Suprapubic skin (tissue), 4 donors: ENCODE data around the gene GSG1L. TPM values are rescaled to one million over a fixed set of nuclear protein-coding genes. Genes with fewer than 3 reads are reported as not detected.

Source experiments
- DNase-seq, 2 donors: peaks; one replicate each; pipeline ENCODE4 v3.0.0-alpha.2; 2019; ENCODE audit warnings: low spot score in 2 of 2
- H3K27ac ChIP-seq: fragments of 200-600 bp; sonication (generic); one replicate; pipeline ENCODE4 v1.5.1; 2019
- H3K27me3 ChIP-seq: fragments of 200-600 bp; sonication (generic); one replicate; pipeline ENCODE4 v1.5.1; 2019
- H3K36me3 ChIP-seq: fragments of 200-600 bp; sonication (generic); one replicate; pipeline ENCODE4 v1.5.1; 2019
- H3K4me1 ChIP-seq: fragments of 200-600 bp; sonication (generic); one replicate; pipeline ENCODE4 v1.5.1; 2019
- H3K4me3 ChIP-seq: fragments of 200-600 bp; sonication (generic); one replicate; pipeline ENCODE4 v1.5.1; 2019; ENCODE audit warnings: mild to moderate bottlenecking
- H3K9me3 ChIP-seq: fragments of 200-600 bp; sonication (generic); one replicate; pipeline ENCODE4 v1.5.1; 2019
- EP300 ChIP-seq: sonication (generic); formaldehyde crosslinking; IDR thresholded peaks from one replicate; pipeline ENCODE4 v1.6.1; 2017; ENCODE audit warnings: antibody characterized with exemption
- POLR2A ChIP-seq, 2 donors: fragments of 450-650 bp; IDR thresholded peaks; one replicate each; pipeline ENCODE4 v1.6.1; 2017; ENCODE audit warnings: antibody characterized with exemption in 2 of 2, mild to moderate bottlenecking in 2 of 2, moderate library complexity in 2 of 2
- POLR2AphosphoS5 ChIP-seq, 3 donors: sonication (generic); formaldehyde crosslinking; IDR thresholded peaks; one replicate each; pipeline ENCODE4 v1.6.1; 2017; ENCODE audit warnings: antibody characterized with exemption in 3 of 3
- WGBS: methylation state at CpG from one replicate; pipeline ENCODE4 v1.1.5; 2018; 5-methylcytosine and 5-hydroxymethylcytosine counted together
- total RNA-seq, 4 donors: library from RNA; depleted of rRNA; stranded (reverse); fragments of >200 nt; gene quantifications; one replicate each; pipeline ENCODE4 v1.1.0, GENCODE V29; 2016
- TF ChIP-seq, protein P1 (sequence below), 2 donors: fragments of 200-600 bp in 1 of 2; fragments of 450-650 bp in 1 of 2; sonication (generic) in 1 of 2; IDR thresholded peaks; one replicate each; pipeline ENCODE4 v1.5.1; 2016 to 2019; ENCODE audit warnings: antibody characterized with exemption in 2 of 2, mild to moderate bottlenecking in 1 of 2, moderate library complexity in 1 of 2

The GSG1L gene
- total RNA-seq, 4 donors from 2014 or later: 0.64 to 1.7 TPM; not detected in 2

DNA sequence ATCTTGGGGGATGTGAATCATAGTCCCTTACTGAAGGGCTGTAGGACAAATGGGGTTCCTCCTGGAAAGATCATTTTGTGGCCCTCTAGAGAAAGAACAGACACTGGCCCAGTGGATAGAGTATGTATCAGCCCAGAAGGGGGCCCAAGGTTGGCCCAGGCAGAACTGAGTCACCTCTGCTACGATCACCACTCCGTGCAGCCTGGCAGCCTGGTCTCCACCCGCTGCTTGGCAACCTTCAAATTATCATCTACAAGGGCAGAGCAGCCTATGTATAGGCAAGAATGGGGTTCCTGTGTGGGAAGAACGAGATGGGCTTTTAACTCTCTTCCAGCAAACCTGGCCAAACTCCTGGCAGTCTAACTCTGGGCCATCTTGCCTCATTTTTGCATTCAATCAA is 61.9 kb downstream of the GSG1L start:
- no peak overlapping the region for H3K4me3 ChIP-seq
- H3K4me1 ChIP-seq: no peaks in the 10 kb centered on the region
- whole genome bisulfite sequencing: 48% methylated on average over 4 of the region's 4 CpGs
- TF ChIP-seq, protein P1, sequence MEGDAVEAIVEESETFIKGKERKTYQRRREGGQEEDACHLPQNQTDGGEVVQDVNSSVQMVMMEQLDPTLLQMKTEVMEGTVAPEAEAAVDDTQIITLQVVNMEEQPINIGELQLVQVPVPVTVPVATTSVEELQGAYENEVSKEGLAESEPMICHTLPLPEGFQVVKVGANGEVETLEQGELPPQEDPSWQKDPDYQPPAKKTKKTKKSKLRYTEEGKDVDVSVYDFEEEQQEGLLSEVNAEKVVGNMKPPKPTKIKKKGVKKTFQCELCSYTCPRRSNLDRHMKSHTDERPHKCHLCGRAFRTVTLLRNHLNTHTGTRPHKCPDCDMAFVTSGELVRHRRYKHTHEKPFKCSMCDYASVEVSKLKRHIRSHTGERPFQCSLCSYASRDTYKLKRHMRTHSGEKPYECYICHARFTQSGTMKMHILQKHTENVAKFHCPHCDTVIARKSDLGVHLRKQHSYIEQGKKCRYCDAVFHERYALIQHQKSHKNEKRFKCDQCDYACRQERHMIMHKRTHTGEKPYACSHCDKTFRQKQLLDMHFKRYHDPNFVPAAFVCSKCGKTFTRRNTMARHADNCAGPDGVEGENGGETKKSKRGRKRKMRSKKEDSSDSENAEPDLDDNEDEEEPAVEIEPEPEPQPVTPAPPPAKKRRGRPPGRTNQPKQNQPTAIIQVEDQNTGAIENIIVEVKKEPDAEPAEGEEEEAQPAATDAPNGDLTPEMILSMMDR (IDR thresholded peaks at IDR 0.05): no peak
- no peak for TF ChIP-seq POLR2A (IDR thresholded peaks at IDR 0.05)
- no peak for TF ChIP-seq POLR2AphosphoS5 (IDR thresholded peaks at IDR 0.05)
- no peak for TF ChIP-seq EP300
- no peak for DNase-seq
- H3K27ac ChIP-seq: no peak overlapping the region
- H3K36me3 ChIP-seq: no peaks in the 10 kb centered on the region
- H3K27me3 ChIP-seq: no peaks in the 10 kb centered on the region
- no peaks in the 10 kb centered on the region for H3K9me3 ChIP-seq

DNA sequence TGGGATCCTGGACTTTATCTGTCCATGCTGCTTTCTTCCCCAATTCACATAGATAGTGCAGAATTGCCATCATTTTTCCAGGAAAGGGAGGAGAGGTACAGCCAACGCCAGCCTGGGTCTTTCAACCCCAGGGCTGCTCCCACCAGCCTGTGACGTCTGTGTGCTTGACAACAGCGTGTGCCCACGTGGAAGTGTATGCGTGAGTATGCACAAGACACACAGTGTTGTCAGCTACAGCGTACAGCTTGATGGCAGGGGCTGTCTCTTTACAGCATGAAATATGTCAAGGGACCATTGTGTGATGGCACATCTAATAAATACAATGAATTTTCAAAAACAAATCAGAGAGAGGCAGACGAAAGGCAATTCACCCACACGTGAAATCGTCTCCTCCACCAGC is 62.3 kb downstream of the GSG1L start:
- 77% methylated on average over 9 of the region's 9 CpGs for WGBS
- Histone ChIP-seq H3K36me3 (no peaks in the 10 kb centered on the region), H3K4me3 (no peak overlapping the region), H3K27ac (no peak overlapping the region), H3K27me3 (no peaks in the 10 kb centered on the region), H3K4me1 (no peaks in the 10 kb centered on the region), H3K9me3 (no peaks in the 10 kb centered on the region)
- no peak for DNase-seq
- TF ChIP-seq EP300 (no peak), POLR2AphosphoS5 (IDR thresholded peaks at IDR 0.05) (no peak), POLR2A (IDR thresholded peaks at IDR 0.05) (no peak)
- TF ChIP-seq, protein P1 (IDR thresholded peaks at IDR 0.05): no peak

DNA sequence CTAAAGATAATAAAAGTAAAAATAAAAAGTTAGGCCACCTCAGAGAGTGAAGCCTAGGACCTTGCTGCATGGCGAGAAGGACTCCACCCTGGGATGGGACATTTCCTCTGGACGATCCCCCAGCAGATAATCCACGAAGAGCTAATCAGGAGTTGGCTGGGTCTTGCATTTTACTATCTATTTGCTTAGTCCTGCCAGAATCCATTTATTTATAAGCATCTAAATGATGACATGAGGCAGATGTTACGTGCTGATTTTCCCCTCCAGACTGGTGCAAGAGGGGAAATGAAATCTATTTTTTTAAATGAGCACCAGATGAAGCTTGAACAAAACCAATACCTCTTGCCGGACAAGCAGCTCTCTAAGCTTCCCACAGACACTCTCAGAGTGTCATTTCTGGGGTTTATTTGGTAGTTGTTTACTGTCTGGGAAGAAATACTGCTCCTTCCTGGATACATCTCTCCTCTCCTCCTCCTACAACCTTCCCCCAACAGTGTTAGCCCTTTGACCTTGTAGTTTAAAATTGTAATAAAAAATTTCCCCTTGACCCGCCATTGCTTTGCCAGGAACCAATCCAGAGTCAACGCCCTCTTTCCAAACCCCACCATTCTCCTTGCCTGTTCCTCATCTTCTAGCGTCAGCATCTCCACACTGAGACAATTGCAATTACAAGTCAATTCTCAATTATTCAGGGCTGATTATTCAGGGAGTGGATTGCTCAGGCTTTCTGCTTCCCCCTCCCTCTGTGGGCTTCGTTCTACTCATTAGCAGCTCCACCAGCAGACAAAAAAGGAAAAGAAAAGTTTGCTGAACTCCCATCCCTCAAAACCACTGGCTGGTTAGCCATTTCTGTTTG is 63.0 kb downstream of the GSG1L start:
- no peak for TF ChIP-seq POLR2A (IDR thresholded peaks at IDR 0.05)
- no peak for TF ChIP-seq EP300
- TF ChIP-seq, protein P1 (IDR thresholded peaks at IDR 0.05): no peak
- TF ChIP-seq POLR2AphosphoS5 (IDR thresholded peaks at IDR 0.05): no peak
- H3K4me1 ChIP-seq: no peaks in the 10 kb centered on the region
- no peaks in the 10 kb centered on the region for H3K27me3 ChIP-seq
- H3K4me3 ChIP-seq: no peak overlapping the region
- H3K36me3 ChIP-seq: no peaks in the 10 kb centered on the region
- no peaks in the 10 kb centered on the region for H3K9me3 ChIP-seq
- DNase-seq: no peak
- WGBS: 62% methylated on average over 9 of the region's 9 CpGs
- H3K27ac ChIP-seq: no peak overlapping the region

DNA sequence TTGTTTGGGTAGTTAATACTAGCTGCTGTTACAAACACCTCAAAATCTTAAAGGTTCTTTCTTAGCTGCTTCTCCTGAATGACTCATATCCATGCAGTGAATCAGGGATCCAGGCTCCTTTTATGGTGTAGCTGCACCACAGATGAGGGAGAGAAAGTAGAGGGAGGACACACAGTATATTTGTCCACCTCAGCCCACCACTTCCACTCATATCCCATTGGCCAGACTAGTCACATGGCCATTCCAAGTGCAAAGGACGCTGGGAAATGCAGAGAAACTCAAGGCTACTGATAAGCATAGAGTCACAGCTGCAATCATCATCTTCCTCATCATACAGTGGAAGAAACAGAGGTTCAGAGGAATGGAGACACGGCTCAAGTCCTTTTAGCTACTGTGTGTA is 63.8 kb downstream of the GSG1L start:
- no peak overlapping the region for H3K27ac ChIP-seq
- no peaks in the 10 kb centered on the region for H3K36me3 ChIP-seq
- no peak for DNase-seq
- WGBS: 78% methylated on average over 2 of the region's 2 CpGs
- no peaks in the 10 kb centered on the region for H3K27me3 ChIP-seq
- H3K4me1 ChIP-seq: no peaks in the 10 kb centered on the region
- no peaks in the 10 kb centered on the region for H3K9me3 ChIP-seq
- TF ChIP-seq POLR2AphosphoS5 (IDR thresholded peaks at IDR 0.05) (no peak), EP300 (no peak)
- TF ChIP-seq, protein P1 (IDR thresholded peaks at IDR 0.05): no peak
- H3K4me3 ChIP-seq: no peak overlapping the region

DNA sequence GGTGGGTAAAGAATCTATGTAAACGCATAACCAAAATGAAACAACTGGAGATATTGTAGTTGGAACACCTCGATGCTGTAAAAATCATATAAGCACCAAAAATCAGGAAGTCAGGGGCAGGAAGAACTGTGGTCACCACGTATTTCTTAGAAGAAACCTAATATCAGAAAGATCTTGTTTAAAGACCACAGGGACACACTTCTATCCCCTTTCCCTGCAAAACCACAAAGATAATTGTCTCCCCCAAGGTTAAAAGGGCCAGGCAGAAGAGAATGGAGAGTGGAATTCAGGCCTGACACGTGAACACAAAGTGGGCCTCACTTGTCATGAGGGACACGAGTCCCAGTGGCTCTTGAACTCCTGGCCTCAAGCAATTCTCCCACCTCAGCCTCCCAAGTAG is 68.1 kb downstream of the GSG1L start:
- WGBS: 62% methylated on average over 5 of the region's 5 CpGs
- no peak for DNase-seq
- Histone ChIP-seq H3K4me3 (no peak overlapping the region), H3K9me3 (peaks cover 8% of the 10 kb centered on the region), H3K27ac (no peak overlapping the region), H3K27me3 (no peaks in the 10 kb centered on the region), H3K4me1 (no peaks in the 10 kb centered on the region), H3K36me3 (no peaks in the 10 kb centered on the region)
- TF ChIP-seq POLR2A (IDR thresholded peaks at IDR 0.05) (no peak), EP300 (no peak), POLR2AphosphoS5 (IDR thresholded peaks at IDR 0.05) (no peak)
- TF ChIP-seq, protein P1 (IDR thresholded peaks at IDR 0.05): no peak
